ENCODE data around the gene RAB3GAP2.

RAB3GAP2 gene

DNA sequence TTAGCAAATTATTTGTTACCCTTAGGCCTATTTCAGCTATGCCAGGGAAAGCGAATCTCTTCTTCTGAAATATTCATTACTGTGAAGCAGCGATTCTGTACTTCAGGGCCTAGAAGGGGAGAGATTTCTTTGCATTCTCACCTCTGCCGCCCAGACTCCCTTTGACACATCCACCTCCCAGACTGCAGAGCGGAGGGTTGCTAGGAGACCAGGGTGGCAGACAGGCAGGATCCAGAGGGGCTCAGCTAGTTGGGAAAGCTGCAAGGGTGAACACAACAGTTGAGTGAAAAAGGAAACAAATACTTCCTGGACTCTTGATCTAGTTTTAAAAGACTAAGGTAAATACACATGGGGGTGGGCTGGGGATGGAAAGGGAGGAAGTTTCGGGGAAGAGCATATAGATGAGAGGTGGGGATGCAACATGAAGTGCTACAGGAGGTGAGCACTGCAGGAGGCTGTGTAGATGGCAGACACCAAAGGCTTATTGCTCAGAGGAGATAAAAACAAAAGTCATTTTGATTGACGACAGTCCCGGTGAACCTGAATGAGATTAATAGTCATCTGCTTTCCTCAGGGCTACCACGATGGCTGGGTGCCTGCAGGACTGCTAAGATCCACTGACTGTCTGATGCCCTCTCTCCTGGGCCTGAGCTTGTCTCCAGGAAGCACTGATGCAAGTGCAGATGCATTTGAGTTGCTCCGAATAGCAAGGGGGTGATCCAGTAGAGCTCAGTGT is 26.4 kb upstream of the RAB3GAP2 start:
- Histone ChIP-seq H3K9me2 (replicated peaks; ENCODE audit: low read depth, low read length) (no peaks in the 10 kb centered on the region), H3K27me3 (ENCODE audit: insufficient read depth, low read length, poor library complexity, severe bottlenecking) (no peaks in the 10 kb centered on the region), H4K20me1 (ENCODE audit: insufficient read depth, low read length, poor library complexity, severe bottlenecking) (no peaks in the 10 kb centered on the region), H3K36me3 (ENCODE audit: insufficient read depth, low read length) (no peaks in the 10 kb centered on the region), H3F3A (ENCODE audit: low read depth) (no peaks in the 10 kb centered on the region), H3K79me2 (ENCODE audit: insufficient read depth, low read length) (no peaks in the 10 kb centered on the region), H3K4me1 (ENCODE audit: insufficient read depth, low read length, poor library complexity, severe bottlenecking) (no peaks in the 10 kb centered on the region), H3K9ac (ENCODE audit: low read depth, low read length, poor library complexity, severe bottlenecking) (no peak overlapping the region), H3K9me3 (ENCODE audit: insufficient read depth, low read depth, low read length) (no peaks in the 10 kb centered on the region), H2AFZ (ENCODE audit: low read length) (no peak overlapping the region), H3K4me2 (ENCODE audit: low read depth, low read length, poor library complexity, severe bottlenecking) (no peak overlapping the region), H3K4me3 (ENCODE audit: low read length, poor library complexity, severe bottlenecking) (no peak overlapping the region)
- TF ChIP-seq EZH2phosphoT487 (IDR thresholded peaks at IDR 0.05; ENCODE audit: borderline replicate concordance): no peak
- TF ChIP-seq, protein P1, sequence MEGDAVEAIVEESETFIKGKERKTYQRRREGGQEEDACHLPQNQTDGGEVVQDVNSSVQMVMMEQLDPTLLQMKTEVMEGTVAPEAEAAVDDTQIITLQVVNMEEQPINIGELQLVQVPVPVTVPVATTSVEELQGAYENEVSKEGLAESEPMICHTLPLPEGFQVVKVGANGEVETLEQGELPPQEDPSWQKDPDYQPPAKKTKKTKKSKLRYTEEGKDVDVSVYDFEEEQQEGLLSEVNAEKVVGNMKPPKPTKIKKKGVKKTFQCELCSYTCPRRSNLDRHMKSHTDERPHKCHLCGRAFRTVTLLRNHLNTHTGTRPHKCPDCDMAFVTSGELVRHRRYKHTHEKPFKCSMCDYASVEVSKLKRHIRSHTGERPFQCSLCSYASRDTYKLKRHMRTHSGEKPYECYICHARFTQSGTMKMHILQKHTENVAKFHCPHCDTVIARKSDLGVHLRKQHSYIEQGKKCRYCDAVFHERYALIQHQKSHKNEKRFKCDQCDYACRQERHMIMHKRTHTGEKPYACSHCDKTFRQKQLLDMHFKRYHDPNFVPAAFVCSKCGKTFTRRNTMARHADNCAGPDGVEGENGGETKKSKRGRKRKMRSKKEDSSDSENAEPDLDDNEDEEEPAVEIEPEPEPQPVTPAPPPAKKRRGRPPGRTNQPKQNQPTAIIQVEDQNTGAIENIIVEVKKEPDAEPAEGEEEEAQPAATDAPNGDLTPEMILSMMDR (conservative IDR thresholded peaks at IDR 0.05; ENCODE audit: low read length): no peak

DNA sequence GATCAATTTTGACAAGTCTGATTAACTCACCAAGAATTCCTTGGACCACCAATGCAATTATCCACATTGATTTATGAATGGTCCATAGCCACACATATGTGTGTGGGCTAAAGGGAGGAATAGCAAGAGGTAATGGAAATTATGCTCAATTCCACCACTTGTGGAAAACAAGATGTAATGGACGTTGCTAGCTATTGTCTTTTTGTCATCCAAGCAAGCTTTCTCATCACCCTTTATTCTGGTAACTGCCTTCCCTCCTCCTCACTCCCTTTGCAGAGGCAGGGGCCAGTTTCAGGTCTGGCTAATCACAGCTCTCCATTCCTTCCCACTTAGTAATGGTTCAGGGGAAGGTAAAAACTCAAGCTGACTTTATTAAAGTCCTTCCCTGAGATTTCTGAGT is 24.7 kb upstream of the RAB3GAP2 start:
- Histone ChIP-seq H3K27me3 (ENCODE audit: insufficient read depth, low read length, poor library complexity, severe bottlenecking) (no peaks in the 10 kb centered on the region), H3K4me2 (ENCODE audit: low read depth, low read length, poor library complexity, severe bottlenecking) (no peak overlapping the region), H4K20me1 (ENCODE audit: insufficient read depth, low read length, poor library complexity, severe bottlenecking) (no peaks in the 10 kb centered on the region), H3K4me3 (ENCODE audit: low read length, poor library complexity, severe bottlenecking) (no peak overlapping the region), H2AFZ (ENCODE audit: low read length) (no peak overlapping the region), H3K9ac (ENCODE audit: low read depth, low read length, poor library complexity, severe bottlenecking) (no peak overlapping the region), H3K9me3 (ENCODE audit: insufficient read depth, low read depth, low read length) (no peaks in the 10 kb centered on the region), H3K36me3 (ENCODE audit: insufficient read depth, low read length) (no peaks in the 10 kb centered on the region), H3K79me2 (ENCODE audit: insufficient read depth, low read length) (no peaks in the 10 kb centered on the region), H3K9me2 (replicated peaks; ENCODE audit: low read depth, low read length) (no peaks in the 10 kb centered on the region), H3F3A (ENCODE audit: low read depth) (no peaks in the 10 kb centered on the region), H3K4me1 (ENCODE audit: insufficient read depth, low read length, poor library complexity, severe bottlenecking) (no peaks in the 10 kb centered on the region)
- TF ChIP-seq, protein P1 (conservative IDR thresholded peaks at IDR 0.05; ENCODE audit: low read length): no peak
- no peak for TF ChIP-seq EZH2phosphoT487 (IDR thresholded peaks at IDR 0.05; ENCODE audit: borderline replicate concordance)

DNA sequence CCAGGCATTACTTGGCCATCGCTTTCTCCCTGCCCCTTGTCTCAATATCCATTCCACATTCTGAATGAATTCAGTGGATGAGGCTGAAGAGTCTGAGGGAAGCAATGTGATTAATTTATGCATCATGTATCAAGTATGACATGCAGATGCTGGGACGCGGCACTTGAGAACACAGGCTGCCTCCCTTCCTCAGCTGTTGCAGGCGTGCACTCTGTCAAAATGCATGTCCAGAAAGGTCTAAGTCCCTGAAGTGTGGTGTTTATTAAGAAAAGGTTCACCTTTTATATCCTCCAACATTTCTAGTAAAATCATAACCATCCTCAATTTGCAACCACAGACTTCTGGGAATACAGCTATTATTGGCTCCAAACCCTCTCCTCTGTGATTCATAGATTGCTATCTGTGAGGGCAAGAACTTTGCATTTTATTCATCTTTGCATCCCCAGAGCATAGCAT is 22.6 kb upstream of the RAB3GAP2 start:
- no peak overlapping the region for H2AFZ ChIP-seq (ENCODE audit: low read length)
- H3K36me3 ChIP-seq (ENCODE audit: insufficient read depth, low read length): no peaks in the 10 kb centered on the region
- TF ChIP-seq EZH2phosphoT487 (IDR thresholded peaks at IDR 0.05; ENCODE audit: borderline replicate concordance): no peak
- TF ChIP-seq, protein P1 (conservative IDR thresholded peaks at IDR 0.05; ENCODE audit: low read length): no peak
- no peak overlapping the region for H3K9ac ChIP-seq (ENCODE audit: low read depth, low read length, poor library complexity, severe bottlenecking)
- no peaks in the 10 kb centered on the region for H3K79me2 ChIP-seq (ENCODE audit: insufficient read depth, low read length)
- H3F3A ChIP-seq (ENCODE audit: low read depth): no peaks in the 10 kb centered on the region
- no peaks in the 10 kb centered on the region for H4K20me1 ChIP-seq (ENCODE audit: insufficient read depth, low read length, poor library complexity, severe bottlenecking)
- H3K9me2 ChIP-seq (replicated peaks; ENCODE audit: low read depth, low read length): no peaks in the 10 kb centered on the region
- H3K4me2 ChIP-seq (ENCODE audit: low read depth, low read length, poor library complexity, severe bottlenecking): no peak overlapping the region
- no peaks in the 10 kb centered on the region for H3K4me1 ChIP-seq (ENCODE audit: insufficient read depth, low read length, poor library complexity, severe bottlenecking)
- no peaks in the 10 kb centered on the region for H3K27me3 ChIP-seq (ENCODE audit: insufficient read depth, low read length, poor library complexity, severe bottlenecking)
- no peaks in the 10 kb centered on the region for H3K9me3 ChIP-seq (ENCODE audit: insufficient read depth, low read depth, low read length)
- no peak overlapping the region for H3K4me3 ChIP-seq (ENCODE audit: low read length, poor library complexity, severe bottlenecking)
